GM13977 (cell line): Measurements from ENCODE around the gene DCTN2.
"Not testable (repeated sequence)": the region's sequence is repeated elsewhere in the genome, so short reads cannot be mapped to it uniquely, and the experiment has no call there.

Experiments
- DNase-seq: peaks from one replicate; pipeline ENCODE4 v3.0.0; 2012; ENCODE audit warnings: low spot score
- in situ Hi-C: fragments of 300-500 bp; cut with MboI; formaldehyde crosslinking; loops from one replicate; pipeline ENCODE4 v1.12.0; 2022; ENCODE audit warnings: low sequenced_read_pairs, low pct_unique_long_range_greater_than_20kb, mixed read lengths, inconsistent platforms; ENCODE audit not compliant: unreplicated experiment
- TF ChIP-seq, protein P1 (sequence below): IDR thresholded peaks from 2 replicates; pipeline ENCODE4 v1.5.1; 2012; ENCODE audit warnings: mild to moderate bottlenecking, control low read depth; ENCODE audit not compliant: insufficient read depth; ENCODE audit errors: extremely low read depth, missing control alignments

DCTN2 gene

GRCh38 chr12:57576613-57577160 lies 29.7 kb upstream of the DCTN2 start:
- no peak for DNase-seq
- in situ Hi-C loops: no loop called here
- TF ChIP-seq, protein P1, sequence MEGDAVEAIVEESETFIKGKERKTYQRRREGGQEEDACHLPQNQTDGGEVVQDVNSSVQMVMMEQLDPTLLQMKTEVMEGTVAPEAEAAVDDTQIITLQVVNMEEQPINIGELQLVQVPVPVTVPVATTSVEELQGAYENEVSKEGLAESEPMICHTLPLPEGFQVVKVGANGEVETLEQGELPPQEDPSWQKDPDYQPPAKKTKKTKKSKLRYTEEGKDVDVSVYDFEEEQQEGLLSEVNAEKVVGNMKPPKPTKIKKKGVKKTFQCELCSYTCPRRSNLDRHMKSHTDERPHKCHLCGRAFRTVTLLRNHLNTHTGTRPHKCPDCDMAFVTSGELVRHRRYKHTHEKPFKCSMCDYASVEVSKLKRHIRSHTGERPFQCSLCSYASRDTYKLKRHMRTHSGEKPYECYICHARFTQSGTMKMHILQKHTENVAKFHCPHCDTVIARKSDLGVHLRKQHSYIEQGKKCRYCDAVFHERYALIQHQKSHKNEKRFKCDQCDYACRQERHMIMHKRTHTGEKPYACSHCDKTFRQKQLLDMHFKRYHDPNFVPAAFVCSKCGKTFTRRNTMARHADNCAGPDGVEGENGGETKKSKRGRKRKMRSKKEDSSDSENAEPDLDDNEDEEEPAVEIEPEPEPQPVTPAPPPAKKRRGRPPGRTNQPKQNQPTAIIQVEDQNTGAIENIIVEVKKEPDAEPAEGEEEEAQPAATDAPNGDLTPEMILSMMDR: no peak

DNA sequence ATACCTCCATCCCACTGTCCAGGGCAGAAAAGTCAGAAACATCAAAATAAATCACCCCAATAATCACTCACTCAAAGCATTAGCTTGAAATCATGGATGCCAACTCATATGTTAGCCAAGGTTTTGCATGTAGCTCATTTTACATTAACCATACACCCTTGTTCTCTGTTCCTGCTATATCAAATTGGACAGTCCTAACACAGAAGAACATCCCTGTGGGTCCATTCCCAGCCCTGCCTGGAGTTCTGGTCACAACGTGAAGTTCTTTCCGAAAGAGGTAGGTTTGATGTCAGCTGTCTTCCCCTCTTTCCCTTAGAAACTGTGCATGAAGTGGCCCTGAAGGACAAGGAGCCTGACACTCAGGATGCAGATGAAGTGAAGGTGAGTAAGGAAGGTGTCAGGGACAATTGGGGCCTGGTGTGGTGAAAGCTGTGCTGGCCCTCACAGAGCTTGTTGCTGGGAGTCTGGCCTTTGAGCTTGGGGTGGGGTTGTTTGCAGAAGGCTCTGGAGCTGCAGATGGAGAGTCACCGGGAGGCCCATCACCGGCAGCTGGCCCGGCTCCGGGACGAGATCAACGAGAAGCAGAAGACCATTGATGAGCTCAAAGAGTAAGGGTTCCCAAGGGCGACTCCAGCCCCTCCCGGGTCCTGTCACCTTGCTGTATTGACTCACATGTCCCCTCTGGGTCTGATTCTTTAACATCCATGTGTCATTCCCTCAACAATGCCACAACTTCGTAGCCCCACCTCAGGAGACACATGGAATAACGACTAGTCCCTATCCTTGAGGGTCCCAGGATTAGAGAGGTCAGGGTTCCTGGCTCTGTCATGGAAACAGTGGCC lies 29.0 kb upstream of the DCTN2 start:
- in situ Hi-C loops: no loop called here
- no peak for DNase-seq

GRCh38 chr12:57574795-57575194 lies 27.8 kb upstream of the DCTN2 start:
- DNase-seq: no peak
- in situ Hi-C loops: no loop called here
- TF ChIP-seq, protein P1: no peak

More for the DNA sequence above, 29.0 kb upstream of the DCTN2 start:
- TF ChIP-seq, protein P1: no peak

DNA sequence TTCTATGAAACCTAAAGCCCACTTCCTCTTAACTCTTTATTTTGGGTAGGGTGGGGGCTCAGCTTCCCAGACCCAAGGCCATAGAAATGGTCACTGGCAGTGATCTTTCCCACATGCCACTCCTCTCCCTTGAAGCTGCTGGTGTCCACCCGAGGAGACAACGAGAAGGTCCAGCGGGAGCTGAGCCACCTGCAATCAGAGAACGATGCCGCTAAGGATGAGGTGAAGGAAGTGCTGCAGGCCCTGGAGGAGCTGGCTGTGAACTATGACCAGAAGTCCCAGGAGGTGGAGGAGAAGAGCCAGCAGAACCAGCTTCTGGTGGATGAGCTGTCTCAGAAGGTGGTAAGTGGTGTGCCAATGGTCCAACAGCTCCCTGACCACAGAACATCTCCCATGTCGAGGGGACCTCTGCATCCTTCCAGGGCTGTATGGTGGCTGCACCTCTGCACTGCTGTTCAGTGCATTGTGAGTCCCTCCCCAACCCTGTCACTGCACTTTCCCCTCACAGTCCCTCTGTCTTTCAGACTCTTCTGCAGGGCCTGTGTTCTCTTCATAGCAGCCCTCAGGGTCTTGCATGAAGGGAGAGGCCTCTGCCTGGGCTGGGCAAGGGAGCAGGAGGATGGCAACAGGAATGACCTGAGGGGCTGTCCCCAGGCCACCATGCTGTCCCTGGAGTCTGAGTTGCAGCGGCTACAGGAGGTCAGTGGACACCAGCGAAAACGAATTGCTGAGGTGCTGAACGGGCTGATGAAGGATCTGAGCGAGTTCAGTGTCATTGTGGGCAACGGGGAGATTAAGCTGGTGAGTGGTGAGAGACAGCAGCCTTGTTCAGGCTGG lies 25.2 kb upstream of the DCTN2 start:
- in situ Hi-C loops: no loop called here
- TF ChIP-seq, protein P1: no peak
- DNase-seq: no peak

- in situ Hi-C loops, DNase-seq: not testable (repeated sequence)
Measured at GRCh38 chr12:57570438-57570837, 23.4 kb upstream of the DCTN2 start.

GRCh38 chr12:57569858-57570257 lies 22.9 kb upstream of the DCTN2 start:
- no peak for DNase-seq
- TF ChIP-seq, protein P1: no peak
- in situ Hi-C loops: no loop called here

GRCh38 chr12:57568838-57569237 lies 21.8 kb upstream of the DCTN2 start:
- TF ChIP-seq, protein P1: no peak
- in situ Hi-C loops: no loop called here
- no peak for DNase-seq
